DND-41 (cell line): ENCODE data around the gene PDIA6.

Experiments
- ATAC-seq: fragments of 200-7000 bp; cut with Tn5 transposase; 3 replicates; pipeline ENCODE4 v1.9.1; 2021; ENCODE audit warnings: low read depth; ENCODE audit not compliant: insufficient read depth
- DNase-seq: peaks from one replicate; pipeline ENCODE4 v3.0.0-alpha.2; 2020
- H2AFZ ChIP-seq: 2 replicates; pipeline ENCODE4 v1.6.0; 2012; ENCODE audit warnings: low read depth, low read length
- H3K27ac ChIP-seq: 2 replicates; pipeline ENCODE4 v1.5.1; 2012; ENCODE audit warnings: low read length, inconsistent platforms
- H3K27me3 ChIP-seq: fragments of 200-600 bp; sonication (generic); 2 replicates; pipeline ENCODE4 v1.6.0; 2012; ENCODE audit warnings: low read length, mild to moderate bottlenecking, inconsistent platforms; ENCODE audit not compliant: insufficient read depth, poor library complexity
- H3K36me3 ChIP-seq: 2 replicates; pipeline ENCODE4 v1.5.1; 2012; ENCODE audit warnings: low read length, inconsistent platforms; ENCODE audit not compliant: insufficient read depth
- H3K4me1 ChIP-seq: 2 replicates; pipeline ENCODE4 v1.5.1; 2012; ENCODE audit warnings: mild to moderate bottlenecking, low read length; ENCODE audit not compliant: insufficient read depth
- H3K4me2 ChIP-seq: 2 replicates; pipeline ENCODE4 v1.6.0; 2012; ENCODE audit warnings: mild to moderate bottlenecking, moderate library complexity, low read length, inconsistent platforms; ENCODE audit not compliant: insufficient read depth
- H3K4me3 ChIP-seq, 2 experiments: fragments of 200-600 bp in 1 of 2; shearing (Covaris generic) in 1 of 2; 2 replicates each; pipeline ENCODE4 v1.5.1; 2012 to 2016; ENCODE audit warnings: inconsistent platforms in 2 of 2, low read length in 2 of 2, mild to moderate bottlenecking in 2 of 2, low read depth in 1 of 2, moderate library complexity in 1 of 2
- H3K79me2 ChIP-seq: 2 replicates; pipeline ENCODE4 v1.6.0; 2012; ENCODE audit warnings: low read length, inconsistent platforms; ENCODE audit not compliant: insufficient read depth
- H3K9ac ChIP-seq: 2 replicates; pipeline ENCODE4 v1.6.0; 2012; ENCODE audit warnings: low read depth, mild to moderate bottlenecking, inconsistent platforms, low read length, moderate library complexity
- H3K9me3 ChIP-seq: 2 replicates; pipeline ENCODE4 v1.5.1; 2012; ENCODE audit warnings: low read length, moderate library complexity, mild to moderate bottlenecking, inconsistent platforms; ENCODE audit not compliant: insufficient read depth, severe bottlenecking
- H4K20me1 ChIP-seq: 2 replicates; pipeline ENCODE4 v1.6.0; 2012; ENCODE audit warnings: low read length; ENCODE audit not compliant: insufficient read depth
- EZH2 ChIP-seq: IDR thresholded peaks from 3 replicates; pipeline ENCODE4 v1.6.1; 2012; ENCODE audit warnings: borderline replicate concordance, low read depth, mild to moderate bottlenecking, moderate library complexity, low read length, inconsistent platforms; ENCODE audit not compliant: severe bottlenecking
- TF ChIP-seq, protein P1 (sequence below): IDR thresholded peaks from 2 replicates; pipeline ENCODE4 v1.5.1; 2012; ENCODE audit warnings: borderline replicate concordance, low read length, moderate library complexity, mild to moderate bottlenecking; ENCODE audit not compliant: poor library complexity, severe bottlenecking; ENCODE audit errors: extremely low read depth

The PDIA6 gene

DNA sequence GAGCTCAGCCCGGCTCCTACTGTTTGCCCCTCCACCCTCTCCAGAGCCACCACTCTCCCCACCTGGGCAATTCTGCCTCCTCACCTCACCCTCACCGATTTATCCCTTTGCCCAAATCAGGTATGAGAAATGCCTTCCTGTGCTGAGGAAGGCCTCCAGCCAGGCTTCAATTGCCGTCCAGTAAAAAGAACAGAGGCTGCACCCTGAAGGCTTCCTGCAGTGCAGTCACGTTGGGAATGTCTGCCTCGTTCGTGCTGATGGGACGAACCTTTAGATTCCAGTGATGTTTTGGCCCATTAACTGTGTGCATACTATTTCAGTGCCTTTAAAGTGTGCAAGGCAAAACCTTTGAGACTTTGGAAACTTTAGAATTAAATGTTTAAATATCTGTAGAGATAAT, 57.0 kb downstream of the PDIA6 start:
- no peaks in the 10 kb centered on the region for H3K79me2 ChIP-seq
- H3K36me3 ChIP-seq: no peaks in the 10 kb centered on the region
- H4K20me1 ChIP-seq: no peaks in the 10 kb centered on the region
- H3K9ac ChIP-seq: no peak overlapping the region
- H2AFZ ChIP-seq: no peak overlapping the region
- H3K27me3 ChIP-seq: peaks cover 2% of the 10 kb centered on the region
- no peaks in the 10 kb centered on the region for H3K4me1 ChIP-seq
- no peak for ATAC-seq
- TF ChIP-seq EZH2: no peak
- TF ChIP-seq, protein P1, sequence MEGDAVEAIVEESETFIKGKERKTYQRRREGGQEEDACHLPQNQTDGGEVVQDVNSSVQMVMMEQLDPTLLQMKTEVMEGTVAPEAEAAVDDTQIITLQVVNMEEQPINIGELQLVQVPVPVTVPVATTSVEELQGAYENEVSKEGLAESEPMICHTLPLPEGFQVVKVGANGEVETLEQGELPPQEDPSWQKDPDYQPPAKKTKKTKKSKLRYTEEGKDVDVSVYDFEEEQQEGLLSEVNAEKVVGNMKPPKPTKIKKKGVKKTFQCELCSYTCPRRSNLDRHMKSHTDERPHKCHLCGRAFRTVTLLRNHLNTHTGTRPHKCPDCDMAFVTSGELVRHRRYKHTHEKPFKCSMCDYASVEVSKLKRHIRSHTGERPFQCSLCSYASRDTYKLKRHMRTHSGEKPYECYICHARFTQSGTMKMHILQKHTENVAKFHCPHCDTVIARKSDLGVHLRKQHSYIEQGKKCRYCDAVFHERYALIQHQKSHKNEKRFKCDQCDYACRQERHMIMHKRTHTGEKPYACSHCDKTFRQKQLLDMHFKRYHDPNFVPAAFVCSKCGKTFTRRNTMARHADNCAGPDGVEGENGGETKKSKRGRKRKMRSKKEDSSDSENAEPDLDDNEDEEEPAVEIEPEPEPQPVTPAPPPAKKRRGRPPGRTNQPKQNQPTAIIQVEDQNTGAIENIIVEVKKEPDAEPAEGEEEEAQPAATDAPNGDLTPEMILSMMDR: no peak
- H3K4me3 ChIP-seq: no peak overlapping the region
- no peak for DNase-seq
- no peak overlapping the region for H3K4me2 ChIP-seq
- no peak overlapping the region for H3K27ac ChIP-seq
- no peaks in the 10 kb centered on the region for H3K9me3 ChIP-seq

DNA sequence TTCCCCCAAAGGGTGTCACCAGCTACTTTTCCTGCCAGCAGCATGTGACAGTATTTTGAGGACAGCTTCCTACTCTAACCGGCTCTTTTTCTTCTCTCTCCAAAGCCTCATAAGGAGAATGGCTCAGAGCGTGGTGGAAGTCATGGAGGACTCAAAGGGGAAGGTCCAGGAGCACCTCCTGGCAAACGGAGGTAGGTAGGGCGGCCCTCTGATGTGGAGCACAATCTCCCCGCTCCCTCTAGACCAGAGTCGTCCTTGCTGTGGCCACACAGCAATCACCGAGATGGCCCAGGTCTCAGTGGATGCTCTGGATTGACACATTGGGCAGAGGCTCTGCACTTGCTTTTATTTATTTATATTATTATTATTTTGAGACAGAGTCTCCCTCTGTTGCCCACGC, 58.7 kb downstream of the PDIA6 start:
- Histone ChIP-seq H3K79me2 (no peaks in the 10 kb centered on the region), H3K36me3 (no peaks in the 10 kb centered on the region), H3K9me3 (no peaks in the 10 kb centered on the region), H3K27ac (no peak overlapping the region), H3K4me3 (no peak overlapping the region), H3K4me1 (no peaks in the 10 kb centered on the region), H4K20me1 (no peaks in the 10 kb centered on the region), H3K27me3 (peaks cover 13% of the 10 kb centered on the region), H3K4me2 (no peak overlapping the region), H3K9ac (no peak overlapping the region), H2AFZ (no peak overlapping the region)
- no peak for DNase-seq
- TF ChIP-seq, protein P1: no peak
- no peak for ATAC-seq

DNA sequence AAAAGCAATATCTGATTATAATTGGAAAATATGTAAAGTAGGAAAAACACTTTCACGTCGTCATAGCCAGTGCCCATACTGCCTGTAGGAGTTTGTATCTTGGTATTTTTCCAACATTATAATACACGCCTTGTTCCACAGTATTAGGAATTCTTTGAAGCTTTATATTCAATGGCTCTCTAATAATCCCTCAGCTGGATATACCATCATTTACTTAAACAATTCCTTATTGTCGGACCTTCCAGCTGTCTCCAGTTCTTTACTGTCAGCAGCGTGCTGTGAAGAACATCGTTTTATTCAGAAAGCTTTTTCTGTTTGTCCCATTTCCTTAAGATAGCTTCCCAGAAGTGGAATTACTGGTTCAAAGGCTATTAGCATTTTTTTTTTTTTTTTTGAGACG, 59.4 kb downstream of the PDIA6 start:
- no peak overlapping the region for H2AFZ ChIP-seq
- no peak for TF ChIP-seq EZH2
- TF ChIP-seq, protein P1: no peak
- no peaks in the 10 kb centered on the region for H3K9me3 ChIP-seq
- no peak overlapping the region for H3K27ac ChIP-seq
- H3K9ac ChIP-seq: no peak overlapping the region
- no peaks in the 10 kb centered on the region for H3K4me1 ChIP-seq
- no peaks in the 10 kb centered on the region for H3K36me3 ChIP-seq
- ATAC-seq (no peak), DNase-seq (no peak)
- peaks cover 13% of the 10 kb centered on the region for H3K27me3 ChIP-seq
- no peaks in the 10 kb centered on the region for H3K79me2 ChIP-seq
- H3K4me2 ChIP-seq: no peak overlapping the region
- H4K20me1 ChIP-seq: no peaks in the 10 kb centered on the region
- H3K4me3 ChIP-seq: no peak overlapping the region

DNA sequence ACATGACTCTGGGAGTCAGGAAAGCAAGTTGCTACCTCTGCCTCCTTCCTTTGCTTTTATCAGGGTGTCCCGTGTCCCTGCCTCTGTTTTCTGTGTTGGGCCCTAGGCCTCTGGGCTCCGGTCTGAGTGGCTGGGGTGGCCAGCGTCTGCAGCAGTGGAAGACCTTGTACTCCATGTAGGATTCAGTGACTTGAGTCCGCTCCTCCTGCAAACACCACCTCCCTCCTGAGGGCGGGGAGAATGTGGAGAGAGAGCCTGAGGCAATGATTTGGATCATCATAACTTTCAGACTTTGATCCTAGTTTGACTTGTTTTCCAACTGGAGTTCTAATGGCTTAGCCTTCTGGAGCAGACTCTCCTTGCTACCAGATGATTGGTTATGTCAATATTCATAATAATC, 60.3 kb downstream of the PDIA6 start:
- Histone ChIP-seq H4K20me1 (no peaks in the 10 kb centered on the region), H3K4me1 (no peaks in the 10 kb centered on the region), H3K36me3 (no peaks in the 10 kb centered on the region), H3K4me2 (no peak overlapping the region), H3K27me3 (peaks cover 13% of the 10 kb centered on the region), H3K9ac (no peak overlapping the region), H3K4me3 (no peak overlapping the region), H3K9me3 (no peaks in the 10 kb centered on the region), H3K79me2 (no peaks in the 10 kb centered on the region), H3K27ac (no peak overlapping the region), H2AFZ (no peak overlapping the region)
- TF ChIP-seq EZH2: no peak
- TF ChIP-seq, protein P1: no peak
- no peak for DNase-seq
- no peak for ATAC-seq
